Embryonic facial prominence (tissue), 1 donor: ENCODE data around the gene MOAP1.
A peak's percentile ranks its signal among the peaks of the same experiment; 100 is the strongest.
"Not testable (repeated sequence)": the region's sequence is repeated elsewhere in the genome, so short reads cannot be mapped to it uniquely, and the experiment has no call there.

Experiments used
- DNase-seq: peaks from one replicate; pipeline ENCODE4 v3.0.0-alpha.2; 2016; ENCODE audit errors: extremely low spot score

The MOAP1 gene

GRCh38 chr14:93184391-93185348, at the start of gene MOAP1, which contains the start of gene LYSET:
Gene MOAP1, minus strand, starts transcription at chr14:93184897. Its CDS starts 655 bp downstream, at chr14:93184242.
Gene LYSET, plus strand, starts transcription at chr14:93185317. Its CDS starts 89 bp downstream, at chr14:93185406.
- DNase-seq = peak; percentile 68

- not testable (repeated sequence) for DNase-seq
Measured at GRCh38 chr14:93233078-93233477, 48.4 kb upstream of the MOAP1 start.

- no peak for DNase-seq
Measured at GRCh38 chr14:93232159-93232558, 47.5 kb upstream of the MOAP1 start.

- no peak for DNase-seq
Measured at GRCh38 chr14:93231129-93231979, 46.7 kb upstream of the MOAP1 start.

- DNase-seq = no peak
Measured at GRCh38 chr14:93230539-93230938, 45.8 kb upstream of the MOAP1 start.

GRCh38 chr14:93228550-93228949, 43.9 kb upstream of the MOAP1 start:
- DNase-seq = no peak

- no peak for DNase-seq
Measured at GRCh38 chr14:93223565-93223964, 38.9 kb upstream of the MOAP1 start.

- DNase-seq = no peak
Measured at GRCh38 chr14:93220509-93220908, 35.8 kb upstream of the MOAP1 start.

- no peak for DNase-seq
Measured at GRCh38 chr14:93219103-93219726, 34.5 kb upstream of the MOAP1 start.

GRCh38 chr14:93214598-93214997, 29.9 kb upstream of the MOAP1 start:
- no peak for DNase-seq

- no peak for DNase-seq
Measured at GRCh38 chr14:93212432-93212831, 27.7 kb upstream of the MOAP1 start.

- DNase-seq = no peak
Measured at GRCh38 chr14:93207468-93208308, 23.0 kb upstream of the MOAP1 start.

GRCh38 chr14:93206793-93207467, 22.2 kb upstream of the MOAP1 start, which contains the start of the genes GON7 and UBR7:
Gene GON7, minus strand, starts transcription at chr14:93207065. Its CDS starts 28 bp downstream, at chr14:93207037.
Gene UBR7, plus strand, starts transcription at chr14:93207256. Its CDS starts 36 bp downstream, at chr14:93207292.
- peak; percentile 80 for DNase-seq

- no peak for DNase-seq
Measured at GRCh38 chr14:93201155-93201704, 16.5 kb upstream of the MOAP1 start.

GRCh38 chr14:93200553-93200952, 15.9 kb upstream of the MOAP1 start:
- no peak for DNase-seq

GRCh38 chr14:93199031-93199430, 14.3 kb upstream of the MOAP1 start:
- no peak for DNase-seq

- DNase-seq = no peak
Measured at GRCh38 chr14:93195316-93195999, 10.8 kb upstream of the MOAP1 start.

GRCh38 chr14:93186956-93187355, 2.3 kb upstream of the MOAP1 start:
- no peak for DNase-seq

- no peak for DNase-seq
Measured at GRCh38 chr14:93186466-93186865, 1.8 kb upstream of the MOAP1 start.
